ENCODE results near the gene PICK1.

DNA sequence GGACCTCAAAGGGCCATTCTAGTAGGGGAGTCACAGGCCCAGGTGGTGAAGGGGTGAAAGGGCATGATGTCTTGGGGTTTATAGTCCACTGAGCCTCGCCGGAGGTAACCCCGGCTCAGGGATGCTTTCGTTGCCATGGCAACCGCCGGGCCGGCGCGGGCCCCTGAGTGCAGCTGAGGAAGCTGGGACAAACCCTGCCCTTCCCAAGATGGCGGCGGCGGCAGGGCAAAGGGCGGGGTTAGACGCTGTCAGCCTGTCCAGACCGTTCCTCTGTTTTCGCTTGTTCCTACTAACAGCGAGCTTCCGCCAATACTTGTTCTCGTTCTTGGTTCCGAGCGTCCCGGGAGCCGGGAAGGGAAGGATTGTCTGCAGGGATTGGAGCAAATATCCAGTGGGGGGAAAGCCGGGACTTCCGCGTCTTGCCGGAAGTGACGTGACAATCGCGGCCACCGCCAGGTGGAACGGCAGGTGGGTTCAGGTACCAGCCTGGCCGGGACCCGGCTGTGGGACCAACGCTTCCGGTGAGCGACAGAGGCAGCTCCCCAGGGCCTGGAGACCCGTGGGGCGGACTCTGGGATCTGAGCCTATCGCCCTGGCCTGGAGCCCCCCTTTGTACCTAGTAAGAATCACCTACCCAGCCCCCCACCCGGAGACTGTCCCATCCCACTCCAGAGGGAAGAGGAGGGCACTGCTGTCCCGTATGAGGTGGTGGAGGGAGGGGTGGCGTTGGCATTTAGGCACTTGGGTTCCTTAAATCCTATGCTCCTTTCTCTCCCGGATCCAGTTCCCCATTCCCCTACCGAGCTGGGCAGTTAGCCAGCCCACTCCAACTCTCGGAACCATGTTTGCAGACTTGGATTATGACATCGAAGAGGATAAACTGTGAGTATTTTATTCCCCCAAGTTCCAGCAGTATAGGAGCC is at the start of gene PICK1:
- TF ChIP-seq U2AF2 (IDR thresholded peaks at IDR 0.05; ENCODE audit: low read depth, low read length), result peak; percentile 89; the same call in 1 of the 2 replicates
- TF ChIP-seq, protein P1, sequence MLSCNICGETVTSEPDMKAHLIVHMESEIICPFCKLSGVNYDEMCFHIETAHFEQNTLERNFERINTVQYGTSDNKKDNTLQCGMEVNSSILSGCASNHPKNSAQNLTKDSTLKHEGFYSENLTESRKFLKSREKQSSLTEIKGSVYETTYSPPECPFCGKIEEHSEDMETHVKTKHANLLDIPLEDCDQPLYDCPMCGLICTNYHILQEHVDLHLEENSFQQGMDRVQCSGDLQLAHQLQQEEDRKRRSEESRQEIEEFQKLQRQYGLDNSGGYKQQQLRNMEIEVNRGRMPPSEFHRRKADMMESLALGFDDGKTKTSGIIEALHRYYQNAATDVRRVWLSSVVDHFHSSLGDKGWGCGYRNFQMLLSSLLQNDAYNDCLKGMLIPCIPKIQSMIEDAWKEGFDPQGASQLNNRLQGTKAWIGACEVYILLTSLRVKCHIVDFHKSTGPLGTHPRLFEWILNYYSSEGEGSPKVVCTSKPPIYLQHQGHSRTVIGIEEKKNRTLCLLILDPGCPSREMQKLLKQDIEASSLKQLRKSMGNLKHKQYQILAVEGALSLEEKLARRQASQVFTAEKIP (CRISPR knock-in tag; IDR thresholded peaks at IDR 0.05; ENCODE audit: borderline replicate concordance), result no peak
- TF ChIP-seq, protein P2, sequence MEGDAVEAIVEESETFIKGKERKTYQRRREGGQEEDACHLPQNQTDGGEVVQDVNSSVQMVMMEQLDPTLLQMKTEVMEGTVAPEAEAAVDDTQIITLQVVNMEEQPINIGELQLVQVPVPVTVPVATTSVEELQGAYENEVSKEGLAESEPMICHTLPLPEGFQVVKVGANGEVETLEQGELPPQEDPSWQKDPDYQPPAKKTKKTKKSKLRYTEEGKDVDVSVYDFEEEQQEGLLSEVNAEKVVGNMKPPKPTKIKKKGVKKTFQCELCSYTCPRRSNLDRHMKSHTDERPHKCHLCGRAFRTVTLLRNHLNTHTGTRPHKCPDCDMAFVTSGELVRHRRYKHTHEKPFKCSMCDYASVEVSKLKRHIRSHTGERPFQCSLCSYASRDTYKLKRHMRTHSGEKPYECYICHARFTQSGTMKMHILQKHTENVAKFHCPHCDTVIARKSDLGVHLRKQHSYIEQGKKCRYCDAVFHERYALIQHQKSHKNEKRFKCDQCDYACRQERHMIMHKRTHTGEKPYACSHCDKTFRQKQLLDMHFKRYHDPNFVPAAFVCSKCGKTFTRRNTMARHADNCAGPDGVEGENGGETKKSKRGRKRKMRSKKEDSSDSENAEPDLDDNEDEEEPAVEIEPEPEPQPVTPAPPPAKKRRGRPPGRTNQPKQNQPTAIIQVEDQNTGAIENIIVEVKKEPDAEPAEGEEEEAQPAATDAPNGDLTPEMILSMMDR (CRISPR knock-in tag; IDR thresholded peaks at IDR 0.05), result peak; percentile 27; the same call in 1 of the 2 replicates
- TF ChIP-seq POLR2AphosphoS5 (IDR thresholded peaks at IDR 0.05; ENCODE audit: low read depth, low read length), result peak; percentile 59
- peak; percentile 73 for TF ChIP-seq HDAC1 (CRISPR knock-in tag; IDR thresholded peaks at IDR 0.05)
- TF ChIP-seq, protein P3, sequence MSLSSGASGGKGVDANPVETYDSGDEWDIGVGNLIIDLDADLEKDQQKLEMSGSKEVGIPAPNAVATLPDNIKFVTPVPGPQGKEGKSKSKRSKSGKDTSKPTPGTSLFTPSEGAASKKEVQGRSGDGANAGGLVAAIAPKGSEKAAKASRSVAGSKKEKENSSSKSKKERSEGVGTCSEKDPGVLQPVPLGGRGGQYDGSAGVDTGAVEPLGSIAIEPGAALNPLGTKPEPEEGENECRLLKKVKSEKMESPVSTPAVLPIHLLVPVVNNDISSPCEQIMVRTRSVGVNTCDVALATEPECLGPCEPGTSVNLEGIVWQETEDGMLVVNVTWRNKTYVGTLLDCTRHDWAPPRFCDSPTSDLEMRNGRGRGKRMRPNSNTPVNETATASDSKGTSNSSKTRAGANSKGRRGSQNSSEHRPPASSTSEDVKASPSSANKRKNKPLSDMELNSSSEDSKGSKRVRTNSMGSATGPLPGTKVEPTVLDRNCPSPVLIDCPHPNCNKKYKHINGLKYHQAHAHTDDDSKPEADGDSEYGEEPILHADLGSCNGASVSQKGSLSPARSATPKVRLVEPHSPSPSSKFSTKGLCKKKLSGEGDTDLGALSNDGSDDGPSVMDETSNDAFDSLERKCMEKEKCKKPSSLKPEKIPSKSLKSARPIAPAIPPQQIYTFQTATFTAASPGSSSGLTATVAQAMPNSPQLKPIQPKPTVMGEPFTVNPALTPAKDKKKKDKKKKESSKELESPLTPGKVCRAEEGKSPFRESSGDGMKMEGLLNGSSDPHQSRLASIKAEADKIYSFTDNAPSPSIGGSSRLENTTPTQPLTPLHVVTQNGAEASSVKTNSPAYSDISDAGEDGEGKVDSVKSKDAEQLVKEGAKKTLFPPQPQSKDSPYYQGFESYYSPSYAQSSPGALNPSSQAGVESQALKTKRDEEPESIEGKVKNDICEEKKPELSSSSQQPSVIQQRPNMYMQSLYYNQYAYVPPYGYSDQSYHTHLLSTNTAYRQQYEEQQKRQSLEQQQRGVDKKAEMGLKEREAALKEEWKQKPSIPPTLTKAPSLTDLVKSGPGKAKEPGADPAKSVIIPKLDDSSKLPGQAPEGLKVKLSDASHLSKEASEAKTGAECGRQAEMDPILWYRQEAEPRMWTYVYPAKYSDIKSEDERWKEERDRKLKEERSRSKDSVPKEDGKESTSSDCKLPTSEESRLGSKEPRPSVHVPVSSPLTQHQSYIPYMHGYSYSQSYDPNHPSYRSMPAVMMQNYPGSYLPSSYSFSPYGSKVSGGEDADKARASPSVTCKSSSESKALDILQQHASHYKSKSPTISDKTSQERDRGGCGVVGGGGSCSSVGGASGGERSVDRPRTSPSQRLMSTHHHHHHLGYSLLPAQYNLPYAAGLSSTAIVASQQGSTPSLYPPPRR (CRISPR knock-in tag; IDR thresholded peaks at IDR 0.05; ENCODE audit: borderline replicate concordance), result no peak
- TF ChIP-seq, protein P4, sequence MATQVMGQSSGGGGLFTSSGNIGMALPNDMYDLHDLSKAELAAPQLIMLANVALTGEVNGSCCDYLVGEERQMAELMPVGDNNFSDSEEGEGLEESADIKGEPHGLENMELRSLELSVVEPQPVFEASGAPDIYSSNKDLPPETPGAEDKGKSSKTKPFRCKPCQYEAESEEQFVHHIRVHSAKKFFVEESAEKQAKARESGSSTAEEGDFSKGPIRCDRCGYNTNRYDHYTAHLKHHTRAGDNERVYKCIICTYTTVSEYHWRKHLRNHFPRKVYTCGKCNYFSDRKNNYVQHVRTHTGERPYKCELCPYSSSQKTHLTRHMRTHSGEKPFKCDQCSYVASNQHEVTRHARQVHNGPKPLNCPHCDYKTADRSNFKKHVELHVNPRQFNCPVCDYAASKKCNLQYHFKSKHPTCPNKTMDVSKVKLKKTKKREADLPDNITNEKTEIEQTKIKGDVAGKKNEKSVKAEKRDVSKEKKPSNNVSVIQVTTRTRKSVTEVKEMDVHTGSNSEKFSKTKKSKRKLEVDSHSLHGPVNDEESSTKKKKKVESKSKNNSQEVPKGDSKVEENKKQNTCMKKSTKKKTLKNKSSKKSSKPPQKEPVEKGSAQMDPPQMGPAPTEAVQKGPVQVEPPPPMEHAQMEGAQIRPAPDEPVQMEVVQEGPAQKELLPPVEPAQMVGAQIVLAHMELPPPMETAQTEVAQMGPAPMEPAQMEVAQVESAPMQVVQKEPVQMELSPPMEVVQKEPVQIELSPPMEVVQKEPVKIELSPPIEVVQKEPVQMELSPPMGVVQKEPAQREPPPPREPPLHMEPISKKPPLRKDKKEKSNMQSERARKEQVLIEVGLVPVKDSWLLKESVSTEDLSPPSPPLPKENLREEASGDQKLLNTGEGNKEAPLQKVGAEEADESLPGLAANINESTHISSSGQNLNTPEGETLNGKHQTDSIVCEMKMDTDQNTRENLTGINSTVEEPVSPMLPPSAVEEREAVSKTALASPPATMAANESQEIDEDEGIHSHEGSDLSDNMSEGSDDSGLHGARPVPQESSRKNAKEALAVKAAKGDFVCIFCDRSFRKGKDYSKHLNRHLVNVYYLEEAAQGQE (IDR thresholded peaks at IDR 0.05; ENCODE audit: borderline replicate concordance in 1 of 2, low read depth in 1 of 2, low read length in 2 of 2), result no peak

Data from HepG2 (cell line).